Trophoblast cell (in vitro differentiated cells and primary cell): ENCODE data around the gene LIN7C.

Experiments
- DNase-seq, 2 donors: peaks; one replicate each; pipeline ENCODE4 v3.0.0-alpha.2; 2016
- H2AFZ ChIP-seq: 2 replicates; pipeline ENCODE4 v1.6.1; 2013; ENCODE audit warnings: low read length, moderate library complexity, mild to moderate bottlenecking; ENCODE audit not compliant: insufficient read depth, poor library complexity
- H2AK5ac ChIP-seq: 2 replicates; pipeline ENCODE4 v1.6.1; 2013; ENCODE audit warnings: mild to moderate bottlenecking, low read length
- H2BK120ac ChIP-seq: 2 replicates; pipeline ENCODE4 v1.6.1; 2013; ENCODE audit warnings: low read length, mild to moderate bottlenecking, moderate library complexity; ENCODE audit not compliant: insufficient read depth, poor library complexity
- H2BK12ac ChIP-seq: 2 replicates; pipeline ENCODE4 v1.6.1; 2013; ENCODE audit warnings: mild to moderate bottlenecking, low read length, moderate library complexity
- H2BK5ac ChIP-seq: 2 replicates; pipeline ENCODE4 v1.6.1; 2013; ENCODE audit warnings: low read length, low read depth, moderate library complexity, mild to moderate bottlenecking; ENCODE audit not compliant: poor library complexity
- H3K14ac ChIP-seq: 2 replicates; pipeline ENCODE4 v1.6.1; 2013; ENCODE audit warnings: mild to moderate bottlenecking, low read length
- H3K18ac ChIP-seq: 2 replicates; pipeline ENCODE4 v1.6.1; 2013; ENCODE audit warnings: mild to moderate bottlenecking, low read length
- H3K23ac ChIP-seq: 2 replicates; pipeline ENCODE4 v1.6.1; 2013; ENCODE audit warnings: low read length
- H3K27ac ChIP-seq: 2 replicates; pipeline ENCODE4 v1.5.1; 2013; ENCODE audit warnings: low read depth, mild to moderate bottlenecking, inconsistent platforms, low read length, moderate library complexity
- H3K27me3 ChIP-seq: 2 replicates; pipeline ENCODE4 v1.6.1; 2013; ENCODE audit warnings: inconsistent platforms, mild to moderate bottlenecking, low read length, moderate library complexity; ENCODE audit not compliant: insufficient read depth
- H3K36me3 ChIP-seq, 2 experiments: 1 replicate in 1 of 2; 2 replicates in 1 of 2; pipeline ENCODE4 v1.6.1; 2013; ENCODE audit warnings: low read length in 2 of 2, mild to moderate bottlenecking in 2 of 2, moderate library complexity in 1 of 2; ENCODE audit not compliant: insufficient read depth in 2 of 2, control insufficient read depth in 1 of 2
- H3K4ac ChIP-seq: 2 replicates; pipeline ENCODE4 v1.6.1; 2013; ENCODE audit warnings: low read depth, mild to moderate bottlenecking, low read length, moderate library complexity
- H3K4me1 ChIP-seq, 2 experiments: 1 replicate in 1 of 2; 2 replicates in 1 of 2; pipeline ENCODE4 v1.6.1; 2013; ENCODE audit warnings: low read length in 2 of 2, mild to moderate bottlenecking in 2 of 2, moderate library complexity in 1 of 2; ENCODE audit not compliant: insufficient read depth in 2 of 2, control insufficient read depth in 1 of 2
- H3K4me2 ChIP-seq: 2 replicates; pipeline ENCODE4 v1.6.1; 2013; ENCODE audit warnings: inconsistent platforms, mild to moderate bottlenecking, low read length, moderate library complexity
- H3K4me3 ChIP-seq: 2 replicates; pipeline ENCODE4 v1.5.1; 2013; ENCODE audit warnings: mild to moderate bottlenecking, low read depth, low read length, inconsistent platforms
- H3K79me1 ChIP-seq: one replicate; pipeline ENCODE4 v1.6.1; 2013; ENCODE audit warnings: low read length
- H3K79me2 ChIP-seq: 2 replicates; pipeline ENCODE4 v1.6.1; 2013; ENCODE audit warnings: low read length, mild to moderate bottlenecking; ENCODE audit not compliant: control insufficient read depth, insufficient read depth, poor library complexity
- H3K9ac ChIP-seq: 2 replicates; pipeline ENCODE4 v1.6.1; 2013; ENCODE audit warnings: mild to moderate bottlenecking, low read length
- H3K9me3 ChIP-seq: 2 replicates; pipeline ENCODE4 v1.6.1; 2013; ENCODE audit warnings: low read depth, mild to moderate bottlenecking, control low read depth, inconsistent platforms, low read length; ENCODE audit not compliant: insufficient read depth
- H4K12ac ChIP-seq: 2 replicates; pipeline ENCODE4 v1.6.1; 2013; ENCODE audit warnings: low read depth, mild to moderate bottlenecking, low read length, moderate library complexity
- H4K8ac ChIP-seq: 2 replicates; pipeline ENCODE4 v1.6.1; 2013; ENCODE audit warnings: low read depth, mild to moderate bottlenecking, low read length, moderate library complexity
- H4K91ac ChIP-seq: one replicate; pipeline ENCODE4 v1.6.1; 2013; ENCODE audit warnings: low read depth, mild to moderate bottlenecking, low read length, moderate library complexity
- WGBS: extraction: QIAGEN DNeasy Blood & Tissue Kit; methylation state at CpG from one replicate; pipeline ENCODE4 v1.1.7; 2013; ENCODE audit warnings: missing lambda C conversion rate; ENCODE audit not compliant: insufficient read length, insufficient coverage; ENCODE audit errors: extremely low coverage; 5-methylcytosine and 5-hydroxymethylcytosine counted together

The LIN7C gene

DNA sequence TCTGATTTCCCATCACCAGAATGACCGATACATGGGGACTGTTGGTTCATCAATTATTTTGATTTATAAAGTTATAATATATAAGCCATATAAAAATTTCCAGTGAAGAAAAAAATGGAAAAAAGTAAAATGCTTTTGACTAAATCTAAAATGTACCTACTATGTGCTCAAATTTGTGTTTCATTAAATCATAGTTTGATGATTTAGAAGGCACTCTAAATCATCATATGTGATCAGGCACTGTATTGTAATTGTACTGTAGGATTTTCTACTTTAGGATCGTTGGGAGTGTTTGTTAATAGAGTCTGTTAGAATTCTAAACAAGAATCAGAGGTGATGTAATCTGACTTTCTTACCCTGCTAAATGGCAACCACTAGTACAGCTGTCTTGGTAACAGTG lies 2.4 kb downstream of the LIN7C start:
- Histone ChIP-seq H3K4me1 (no peaks in the 10 kb centered on the region), H3K4me2 (no peak overlapping the region), H3K23ac (no peak overlapping the region), H2BK120ac (no peak overlapping the region), H3K79me2 (peaks cover 9% of the 10 kb centered on the region), H3K4ac (no peak overlapping the region), H4K8ac (no peak overlapping the region), H3K14ac (no peak overlapping the region), H2BK12ac (no peak overlapping the region), H3K27me3 (no peaks in the 10 kb centered on the region), H2BK5ac (no peak overlapping the region), H3K4me3 (no peak overlapping the region), H3K18ac (no peak overlapping the region), H2AK5ac (no peak overlapping the region), H3K9ac (no peak overlapping the region), H3K36me3 (peaks cover 2 to 4% of the 10 kb centered on the region in 2 experiments), H3K27ac (no peak overlapping the region), H4K12ac (no peak overlapping the region), H4K91ac (no peak overlapping the region), H2AFZ (no peak overlapping the region), H3K9me3 (peaks cover 1% of the 10 kb centered on the region), H3K79me1 (peaks cover 7% of the 10 kb centered on the region)
- DNase-seq, result no peak
- no CpG with 5 or more reads among the region's 2 CpGs for WGBS

DNA sequence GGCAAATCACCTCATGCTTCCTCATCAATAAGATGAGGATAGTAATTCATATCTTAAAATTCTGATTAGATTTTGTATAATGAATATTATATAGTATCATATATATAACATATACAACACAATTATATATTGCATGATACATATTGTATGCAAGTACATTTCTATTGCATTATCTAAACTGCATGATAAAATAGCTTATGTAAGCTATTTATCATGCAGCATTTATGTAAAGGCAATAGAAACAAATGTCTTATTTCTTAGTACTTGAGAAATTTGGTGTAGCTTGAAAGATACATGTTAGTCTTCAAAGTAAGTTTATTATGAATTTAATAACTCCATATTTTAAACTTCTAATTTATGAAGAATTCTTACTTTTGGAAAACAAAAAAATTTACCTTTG lies 5.5 kb downstream of the LIN7C start:
- Histone ChIP-seq H2AK5ac (no peak overlapping the region), H2BK5ac (no peak overlapping the region), H3K4me3 (no peak overlapping the region), H3K9ac (no peak overlapping the region), H3K14ac (no peak overlapping the region), H3K79me1 (no peaks in the 10 kb centered on the region), H3K4me2 (no peak overlapping the region), H4K8ac (no peak overlapping the region), H3K23ac (no peak overlapping the region), H3K4ac (no peak overlapping the region), H3K79me2 (peaks cover 2% of the 10 kb centered on the region), H3K27me3 (no peaks in the 10 kb centered on the region), H3K27ac (no peak overlapping the region), H2BK12ac (no peak overlapping the region), H4K12ac (no peak overlapping the region), H3K4me1 (no peaks in the 10 kb centered on the region), H4K91ac (no peak overlapping the region), H2BK120ac (no peak overlapping the region), H3K9me3 (no peaks in the 10 kb centered on the region), H3K18ac (no peak overlapping the region), H2AFZ (no peak overlapping the region), H3K36me3 (peaks cover 4 to 5% of the 10 kb centered on the region in 2 experiments)
- no peak for DNase-seq

DNA sequence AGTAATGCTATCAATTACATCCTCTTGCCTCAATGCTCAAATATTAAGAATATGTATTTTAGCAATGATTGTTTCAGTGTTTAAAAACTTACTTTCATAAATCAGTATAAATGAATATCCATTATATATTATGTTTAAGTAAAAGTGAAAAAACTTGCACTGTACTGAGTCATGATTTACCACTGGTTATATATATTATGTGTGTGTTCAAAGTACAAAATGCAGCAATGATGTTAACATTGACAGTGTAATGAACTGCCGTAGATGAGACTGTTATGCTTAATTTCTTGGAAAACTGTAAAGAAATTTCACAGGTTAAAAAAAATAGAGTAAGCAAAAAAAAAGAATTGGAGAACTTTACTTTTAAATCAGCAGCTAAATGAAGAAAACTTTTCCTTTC lies 8.7 kb downstream of the LIN7C start:
- H4K12ac ChIP-seq, result no peak overlapping the region
- H4K91ac ChIP-seq, result no peak overlapping the region
- no peak overlapping the region for H2AK5ac ChIP-seq
- H3K18ac ChIP-seq, result no peak overlapping the region
- no peak overlapping the region for H3K4me2 ChIP-seq
- H3K14ac ChIP-seq, result no peak overlapping the region
- no peak overlapping the region for H4K8ac ChIP-seq
- no peak overlapping the region for H3K27ac ChIP-seq
- H3K4ac ChIP-seq, result no peak overlapping the region
- H3K4me3 ChIP-seq, result no peak overlapping the region
- no peaks in the 10 kb centered on the region for H3K79me1 ChIP-seq
- H3K36me3 ChIP-seq, result peaks cover 7 to 8% of the 10 kb centered on the region in 2 experiments
- no peak overlapping the region for H2AFZ ChIP-seq
- H3K4me1 ChIP-seq, result no peaks in the 10 kb centered on the region
- no peak overlapping the region for H2BK12ac ChIP-seq
- DNase-seq, result no peak
- no peaks in the 10 kb centered on the region for H3K9me3 ChIP-seq
- H3K79me2 ChIP-seq, result no peaks in the 10 kb centered on the region
- no peak overlapping the region for H3K9ac ChIP-seq
- H3K27me3 ChIP-seq, result no peaks in the 10 kb centered on the region
- H2BK5ac ChIP-seq, result no peak overlapping the region
- no peak overlapping the region for H3K23ac ChIP-seq
- no CpG with 5 or more reads among the region's 1 CpG for WGBS
- H2BK120ac ChIP-seq, result no peak overlapping the region

DNA sequence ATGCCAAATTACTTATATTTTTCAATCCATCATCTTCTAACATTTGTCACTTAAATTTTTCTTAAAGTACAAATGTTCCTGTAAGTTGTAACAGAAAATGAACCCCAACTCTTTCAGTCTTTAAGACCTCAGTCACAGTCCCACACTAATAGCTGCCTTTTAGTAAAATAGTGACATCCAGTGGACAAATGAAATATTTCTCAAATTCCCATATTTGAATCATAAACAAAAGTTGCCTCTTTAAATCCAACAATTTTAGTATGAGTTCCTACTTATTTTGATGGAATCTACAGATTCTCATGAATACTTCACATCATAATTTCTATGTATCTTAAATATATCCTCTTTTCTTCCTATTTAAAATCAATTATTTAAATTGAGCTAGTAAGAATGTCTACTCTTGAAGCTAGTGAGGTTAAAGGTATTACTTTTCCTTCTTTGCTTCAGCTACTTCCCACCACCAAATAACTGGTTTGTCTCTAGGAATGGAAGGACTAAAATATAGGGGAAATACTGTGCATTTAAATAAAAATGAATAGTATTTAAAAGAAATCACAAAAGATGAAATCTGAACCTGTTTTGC lies 9.2 kb downstream of the LIN7C start:
- Histone ChIP-seq H3K4ac (no peak overlapping the region), H3K4me2 (no peak overlapping the region), H3K4me3 (no peak overlapping the region), H3K23ac (no peak overlapping the region), H3K18ac (no peak overlapping the region), H2AK5ac (no peak overlapping the region), H4K8ac (no peak overlapping the region), H3K27me3 (no peaks in the 10 kb centered on the region), H3K79me1 (no peaks in the 10 kb centered on the region), H3K9ac (no peak overlapping the region), H3K36me3 (peaks cover 8 to 12% of the 10 kb centered on the region in 2 experiments), H2AFZ (no peak overlapping the region), H4K12ac (no peak overlapping the region), H4K91ac (no peak overlapping the region), H2BK12ac (no peak overlapping the region), H3K9me3 (no peaks in the 10 kb centered on the region), H3K27ac (no peak overlapping the region), H3K14ac (no peak overlapping the region), H2BK120ac (no peak overlapping the region), H3K79me2 (no peaks in the 10 kb centered on the region), H2BK5ac (no peak overlapping the region), H3K4me1 (no peaks in the 10 kb centered on the region)
- DNase-seq, result peak in 1 of 2 donors; percentile 48
